Stimulated activated naive B cell treated with anti-CD40 and anti-IgM and Interleukin-4, amounts not matched to agents 10 μg/mL and 1 μg/mL and 100 μg/mL, for 72 hours (primary cell): ENCODE measurements around the gene PCBP3.

Source experiments
- ATAC-seq, 2 donors: fragments of 150-1000 bp; cut with Tn5 transposase; replicated peaks; 2 replicates each; pipeline ENCODE4 v1.10.0; 2021; ENCODE audit warnings: moderate library complexity in 1 of 2
- DNase-seq: peaks from one replicate; pipeline ENCODE4 v3.0.0; 2021
- H3K27ac Mint-ChIP-seq: one replicate; pipeline ENCODE4 v1.8.0; 2022; ENCODE audit warnings: mild to moderate bottlenecking, mixed read lengths
- H3K27me3 Mint-ChIP-seq, 2 donors: one replicate each; pipeline ENCODE4 v1.8.0; 2022; ENCODE audit warnings: mixed read lengths in 2 of 2
- H3K36me3 Mint-ChIP-seq, 2 donors: one replicate each; pipeline ENCODE4 v1.8.0; 2022; ENCODE audit warnings: mixed read lengths in 2 of 2, mild to moderate bottlenecking in 1 of 2
- H3K4me1 Mint-ChIP-seq, 2 donors: one replicate each; pipeline ENCODE4 v1.8.0; 2022; ENCODE audit warnings: mixed read lengths in 2 of 2, mild to moderate bottlenecking in 1 of 2
- H3K4me3 Mint-ChIP-seq, 2 donors: one replicate each; pipeline ENCODE4 v1.8.0; 2022; ENCODE audit warnings: mild to moderate bottlenecking in 2 of 2, mixed read lengths in 2 of 2, moderate library complexity in 1 of 2
- H3K9me3 Mint-ChIP-seq, 2 donors: one replicate each; pipeline ENCODE4 v1.8.0; 2022; ENCODE audit warnings: mixed read lengths in 2 of 2, mild to moderate bottlenecking in 1 of 2

Gene PCBP3

GRCh38 chr21:45872902-45873301, 229.4 kb downstream of the PCBP3 start:
- H3K4me3 Mint-ChIP-seq: no peak overlapping the region
- no peak overlapping the region for H3K27ac Mint-ChIP-seq
- no peaks in the 10 kb centered on the region for H3K36me3 Mint-ChIP-seq
- no peaks in the 10 kb centered on the region for H3K4me1 Mint-ChIP-seq
- ATAC-seq (no peak), DNase-seq (no peak)
- peaks cover 11 to 23% of the 10 kb centered on the region in 2 donors for H3K27me3 Mint-ChIP-seq
- no peaks in the 10 kb centered on the region for H3K9me3 Mint-ChIP-seq

- Mint-ChIP-seq H3K4me1 (no peaks in the 10 kb centered on the region), H3K27ac (no peak overlapping the region), H3K27me3 (peaks cover 12 to 27% of the 10 kb centered on the region in 2 donors), H3K9me3 (no peaks in the 10 kb centered on the region), H3K36me3 (no peaks in the 10 kb centered on the region), H3K4me3 (no peak overlapping the region)
- ATAC-seq: no peak
- DNase-seq: no peak
Measured at GRCh38 chr21:45873418-45873817, 229.9 kb downstream of the PCBP3 start.

- Mint-ChIP-seq H3K9me3 (no peaks in the 10 kb centered on the region), H3K36me3 (no peaks in the 10 kb centered on the region), H3K27me3 (peaks cover 17 to 31% of the 10 kb centered on the region in 2 donors), H3K27ac (no peak overlapping the region), H3K4me3 (no peak overlapping the region), H3K4me1 (no peaks in the 10 kb centered on the region)
- ATAC-seq (no peak), DNase-seq (no peak)
Measured at GRCh38 chr21:45873866-45874265, 230.3 kb downstream of the PCBP3 start.

- peaks cover 17 to 31% of the 10 kb centered on the region in 2 donors for H3K27me3 Mint-ChIP-seq
- H3K36me3 Mint-ChIP-seq: no peaks in the 10 kb centered on the region
- H3K4me3 Mint-ChIP-seq: no peak overlapping the region
- H3K4me1 Mint-ChIP-seq: no peaks in the 10 kb centered on the region
- no peaks in the 10 kb centered on the region for H3K9me3 Mint-ChIP-seq
- no peak for DNase-seq
- no peak for ATAC-seq
- no peak overlapping the region for H3K27ac Mint-ChIP-seq
Measured at GRCh38 chr21:45874716-45875415, 231.3 kb downstream of the PCBP3 start.

GRCh38 chr21:45875416-45875760, 231.9 kb downstream of the PCBP3 start:
- Mint-ChIP-seq H3K36me3 (no peaks in the 10 kb centered on the region), H3K27ac (no peak overlapping the region), H3K9me3 (no peaks in the 10 kb centered on the region), H3K27me3 (peaks cover 19 to 34% of the 10 kb centered on the region in 2 donors), H3K4me1 (peaks cover under 1 to 3% of the 10 kb centered on the region in 2 donors), H3K4me3 (no peak overlapping the region)
- DNase-seq (no peak), ATAC-seq (no peak)

GRCh38 chr21:45875881-45876280, 232.4 kb downstream of the PCBP3 start:
- peaks cover 4 to 7% of the 10 kb centered on the region in 2 donors for H3K4me1 Mint-ChIP-seq
- no peak overlapping the region for H3K4me3 Mint-ChIP-seq
- ATAC-seq (no peak), DNase-seq (no peak)
- H3K27me3 Mint-ChIP-seq: peaks cover 24 to 39% of the 10 kb centered on the region in 2 donors
- H3K27ac Mint-ChIP-seq: no peak overlapping the region
- H3K9me3 Mint-ChIP-seq: no peaks in the 10 kb centered on the region
- no peaks in the 10 kb centered on the region for H3K36me3 Mint-ChIP-seq

GRCh38 chr21:45876381-45877170, 233.1 kb downstream of the PCBP3 start:
- ATAC-seq (no peak), DNase-seq (no peak)
- H3K27ac Mint-ChIP-seq: no peak overlapping the region
- no peaks in the 10 kb centered on the region for H3K36me3 Mint-ChIP-seq
- no peak overlapping the region for H3K4me3 Mint-ChIP-seq
- H3K27me3 Mint-ChIP-seq: peaks cover 28 to 45% of the 10 kb centered on the region in 2 donors
- peaks cover 4 to 7% of the 10 kb centered on the region in 2 donors for H3K4me1 Mint-ChIP-seq
- H3K9me3 Mint-ChIP-seq: no peaks in the 10 kb centered on the region

- Mint-ChIP-seq H3K36me3 (no peaks in the 10 kb centered on the region), H3K9me3 (no peaks in the 10 kb centered on the region), H3K27ac (no peak overlapping the region), H3K4me1 (peaks cover 4 to 7% of the 10 kb centered on the region in 2 donors), H3K4me3 (no peak overlapping the region), H3K27me3 (peaks cover 33 to 44% of the 10 kb centered on the region in 2 donors)
- ATAC-seq (no peak), DNase-seq (no peak)
Measured at GRCh38 chr21:45877171-45877438, 233.6 kb downstream of the PCBP3 start.

- no peak for DNase-seq
- Mint-ChIP-seq H3K27ac (no peak overlapping the region), H3K36me3 (no peaks in the 10 kb centered on the region), H3K9me3 (no peaks in the 10 kb centered on the region), H3K27me3 (peaks cover 40 to 43% of the 10 kb centered on the region in 2 donors), H3K4me1 (peaks cover 4 to 7% of the 10 kb centered on the region in 2 donors), H3K4me3 (no peak overlapping the region)
- ATAC-seq: no peak
Measured at GRCh38 chr21:45877821-45878469, 234.4 kb downstream of the PCBP3 start.

- Mint-ChIP-seq H3K4me3 (no peak overlapping the region), H3K4me1 (peaks cover 5 to 10% of the 10 kb centered on the region in 2 donors), H3K9me3 (no peaks in the 10 kb centered on the region), H3K27me3 (peaks cover 40 to 48% of the 10 kb centered on the region in 2 donors), H3K36me3 (no peaks in the 10 kb centered on the region), H3K27ac (no peak overlapping the region)
- peak; percentile 94 to 96 for ATAC-seq
- DNase-seq: peak; percentile 24
Measured at GRCh38 chr21:45880097-45881068, 236.9 kb downstream of the PCBP3 start.

GRCh38 chr21:45882645-45883044, 239.1 kb downstream of the PCBP3 start:
- no peak for ATAC-seq
- no peak overlapping the region for H3K4me3 Mint-ChIP-seq
- no peaks in the 10 kb centered on the region for H3K9me3 Mint-ChIP-seq
- no peak for DNase-seq
- H3K36me3 Mint-ChIP-seq: no peaks in the 10 kb centered on the region
- H3K27ac Mint-ChIP-seq: no peak overlapping the region
- peaks cover 42 to 47% of the 10 kb centered on the region in 2 donors for H3K27me3 Mint-ChIP-seq
- peaks cover 18 to 27% of the 10 kb centered on the region in 2 donors for H3K4me1 Mint-ChIP-seq

GRCh38 chr21:45883090-45883489, 239.6 kb downstream of the PCBP3 start:
- Mint-ChIP-seq H3K27ac (no peak overlapping the region), H3K27me3 (peaks cover 42 to 47% of the 10 kb centered on the region in 2 donors), H3K4me3 (no peak overlapping the region), H3K36me3 (no peaks in the 10 kb centered on the region), H3K9me3 (no peaks in the 10 kb centered on the region), H3K4me1 (peaks cover 18 to 27% of the 10 kb centered on the region in 2 donors)
- DNase-seq (no peak), ATAC-seq (no peak)

GRCh38 chr21:45885597-45885929, 242.0 kb downstream of the PCBP3 start:
- H3K27me3 Mint-ChIP-seq: peaks cover 35 to 56% of the 10 kb centered on the region in 2 donors
- DNase-seq: no peak
- peaks cover 16 to 22% of the 10 kb centered on the region in 2 donors for H3K4me1 Mint-ChIP-seq
- no peaks in the 10 kb centered on the region for H3K9me3 Mint-ChIP-seq
- no peaks in the 10 kb centered on the region for H3K36me3 Mint-ChIP-seq
- no peak overlapping the region for H3K4me3 Mint-ChIP-seq
- ATAC-seq: no peak
- peak overlapping the region; percentile 63 for H3K27ac Mint-ChIP-seq
